Peyer's patch (tissue), 4 donors: ENCODE measurements around the gene TOM1L2.
"Not testable (repeated sequence)": the region's sequence is repeated elsewhere in the genome, so short reads cannot be mapped to it uniquely, and the experiment has no call there.

Source experiments
- CTCF ChIP-seq, 6 experiments: fragments of 450-650 bp in 4 of 6; fragments of 200-600 bp in 2 of 6; sonication (generic) in 1 of 6; IDR thresholded peaks; one replicate each; pipeline ENCODE4 v1.5.1; 2017 to 2019; ENCODE audit warnings: antibody characterized with exemption in 6 of 6, mild to moderate bottlenecking in 3 of 6, moderate library complexity in 1 of 6
- POLR2A ChIP-seq, 2 donors: fragments of 450-650 bp; IDR thresholded peaks; one replicate each; pipeline ENCODE4 v1.5.1; 2017; ENCODE audit warnings: antibody characterized with exemption in 2 of 2, mild to moderate bottlenecking in 2 of 2, moderate library complexity in 2 of 2

GRCh38 chr17:17808200-17808599 lies 164.0 kb downstream of the TOM1L2 start:
- not testable (repeated sequence) for TF ChIP-seq CTCF, POLR2A (IDR thresholded peaks at IDR 0.05)
